Islet of Langerhans (tissue), 1 donor: ENCODE results near the gene LRRC28.

Experiments used
- FAIRE-seq: peaks from one replicate; lab custom pipeline; 2011; peaks lifted over from hg19 to GRCh38; lab: Jason Lieb, UNC

LRRC28 gene

DNA sequence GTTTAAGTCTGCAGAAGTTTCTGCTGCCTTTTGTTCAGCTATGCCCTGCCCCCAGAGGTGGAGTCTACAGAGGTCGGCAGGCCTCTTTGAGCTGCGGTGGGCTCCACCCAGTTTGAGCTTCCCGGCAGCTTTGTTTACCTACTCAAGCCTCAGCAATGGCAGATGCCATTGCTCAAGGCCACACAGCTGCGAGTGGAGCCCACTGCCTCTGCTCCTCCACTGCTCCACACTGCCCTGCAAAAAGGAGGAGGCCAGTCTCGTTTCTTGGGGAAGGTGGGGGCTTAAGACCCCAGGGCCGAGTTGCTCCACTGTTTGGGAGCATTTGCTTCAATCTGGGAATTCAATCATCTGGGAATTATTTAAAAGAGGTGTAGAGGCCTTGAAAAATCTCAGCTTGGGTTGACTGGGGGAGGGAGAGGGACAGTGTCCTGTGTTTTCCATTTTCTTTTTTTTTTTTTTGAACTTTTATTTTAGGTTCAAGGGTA lies 169.9 kb downstream of the LRRC28 start:
- no peak for FAIRE-seq

DNA sequence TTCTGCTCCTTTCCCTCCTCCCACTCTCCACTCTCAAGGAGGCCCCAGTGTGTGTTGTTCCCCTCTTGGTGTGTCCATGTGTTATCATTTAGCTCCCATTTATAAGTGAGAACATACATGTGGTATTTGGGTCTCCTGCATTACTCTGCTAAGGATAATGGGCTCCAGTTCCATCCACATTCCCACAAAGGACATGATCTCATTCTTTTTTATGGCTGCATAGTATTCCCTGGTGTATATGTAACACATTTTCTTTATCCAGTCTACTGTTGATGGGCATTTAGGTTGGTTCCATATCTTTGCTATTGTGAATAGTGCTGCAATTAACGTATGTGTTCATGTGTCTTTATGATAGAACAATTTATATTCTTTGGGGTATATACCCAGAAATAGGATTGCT lies 170.5 kb downstream of the LRRC28 start:
- no peak for FAIRE-seq

DNA sequence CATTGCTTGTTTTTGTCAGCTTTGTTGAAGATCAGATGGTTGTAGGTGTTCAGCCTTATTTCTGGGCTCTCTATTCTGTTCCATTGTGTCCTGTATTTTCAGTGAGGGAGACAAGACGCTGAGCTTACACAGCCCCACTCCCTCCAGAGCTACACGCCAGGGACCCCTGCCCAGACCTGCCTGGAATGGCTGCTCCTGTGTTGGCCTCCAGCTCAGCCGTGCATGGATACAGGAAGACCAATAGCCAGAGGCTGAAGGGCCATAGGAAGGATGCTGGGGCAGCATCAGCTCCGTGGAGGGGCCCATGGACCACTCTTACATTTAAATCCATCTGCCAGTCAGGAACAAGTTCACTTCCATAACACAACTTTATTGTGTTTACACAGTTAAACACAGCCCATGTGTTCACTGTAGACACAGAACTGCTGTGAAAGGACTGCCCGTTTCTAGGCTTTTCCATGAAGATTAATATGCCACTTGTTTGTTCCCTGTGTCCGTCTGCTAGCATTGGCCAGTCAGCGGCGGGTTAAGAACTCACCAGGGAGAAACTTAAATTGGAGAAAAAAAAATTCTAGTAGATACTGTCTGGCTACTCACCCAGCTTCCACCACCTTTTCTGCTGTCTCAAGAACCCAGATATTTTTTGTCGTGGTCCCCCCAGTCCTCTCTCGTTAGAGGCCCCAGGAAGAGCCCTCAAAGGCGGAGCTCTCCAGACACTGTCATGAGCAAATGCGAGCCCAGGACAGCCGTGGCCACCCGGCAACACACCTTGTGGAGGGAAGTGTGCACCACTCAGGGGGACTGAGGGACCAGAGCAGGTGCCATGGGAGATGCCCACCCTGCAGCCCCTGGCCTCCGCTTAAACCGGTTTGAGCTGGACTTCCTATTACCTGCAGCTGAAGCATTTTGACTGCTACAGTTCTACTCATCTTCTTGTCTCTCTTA lies 172.2 kb downstream of the LRRC28 start:
- no peak for FAIRE-seq

GRCh38 chr15:99424131-99424571 lies 172.9 kb downstream of the LRRC28 start:
- FAIRE-seq: no peak

GRCh38 chr15:99424978-99425656 lies 173.8 kb downstream of the LRRC28 start:
- no peak for FAIRE-seq

DNA sequence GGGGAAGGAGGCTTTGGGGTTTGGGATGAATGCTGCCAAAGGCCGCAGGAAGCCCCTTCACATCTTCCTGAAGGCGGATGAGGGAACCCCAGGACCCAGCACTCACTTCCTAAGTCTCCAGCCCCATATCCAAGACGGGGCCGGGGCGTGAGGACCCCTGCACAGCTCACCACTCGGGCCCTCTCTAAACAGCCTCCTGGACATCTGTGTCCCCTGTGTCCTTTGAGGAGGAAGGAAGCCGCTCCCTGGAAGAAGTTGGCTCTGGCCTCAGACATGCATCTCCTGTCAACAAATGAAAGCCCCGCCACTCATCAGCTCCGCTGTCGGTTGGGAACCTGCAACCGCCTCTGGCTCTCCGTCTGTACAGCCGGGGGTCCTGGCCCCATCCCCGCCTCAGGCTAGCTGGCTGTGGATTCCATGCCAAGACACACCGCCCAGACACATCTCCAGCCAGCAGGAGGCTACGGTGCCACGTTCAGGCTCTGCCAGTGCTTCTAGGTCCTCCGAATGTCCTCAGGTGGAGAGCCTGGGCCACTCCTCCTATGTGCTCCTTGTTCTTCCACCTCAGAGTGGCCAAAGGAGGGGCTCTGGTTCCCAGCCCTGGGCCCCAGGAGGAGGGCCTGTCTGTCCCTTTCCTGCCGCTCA lies 174.5 kb downstream of the LRRC28 start:
- FAIRE-seq: no peak

DNA sequence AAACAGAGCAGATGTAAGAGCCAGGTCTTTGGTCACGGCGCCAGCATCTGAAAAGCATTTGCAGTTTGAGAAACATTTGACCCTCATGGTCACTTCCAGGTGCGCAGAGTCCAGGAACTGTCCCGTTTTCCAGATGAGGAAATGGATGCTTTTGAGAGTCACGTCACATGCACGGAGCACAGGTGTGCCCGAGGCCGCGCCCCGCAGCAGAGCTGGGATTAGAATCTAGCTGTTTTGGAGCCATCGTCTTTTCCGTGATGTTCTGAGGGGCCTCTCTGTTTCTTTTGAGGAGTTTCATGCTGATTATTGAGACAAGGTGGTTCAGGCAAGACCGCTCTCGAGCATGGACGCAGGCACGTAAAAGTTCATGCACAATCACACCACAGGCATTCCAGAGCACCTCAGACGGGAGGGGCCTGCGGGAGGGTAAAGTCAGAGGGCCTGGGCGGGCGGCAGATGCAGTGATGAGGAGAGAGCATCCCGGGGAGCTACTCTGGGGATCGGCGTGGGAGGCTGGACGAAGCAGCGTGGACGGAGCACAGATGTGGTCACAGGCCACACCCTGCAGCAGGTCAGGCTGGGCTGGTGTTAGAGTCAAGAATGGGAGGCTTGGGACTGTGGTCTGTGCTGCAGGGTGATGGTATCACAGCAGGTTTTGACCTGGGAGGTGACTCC lies 175.3 kb downstream of the LRRC28 start:
- no peak for FAIRE-seq

- FAIRE-seq: no peak
Measured at GRCh38 chr15:99427210-99427609, 175.9 kb downstream of the LRRC28 start.

- FAIRE-seq: no peak
Measured at GRCh38 chr15:99427668-99428361, 176.5 kb downstream of the LRRC28 start.

GRCh38 chr15:99429681-99430081 lies 178.4 kb downstream of the LRRC28 start:
- no peak for FAIRE-seq

- no peak for FAIRE-seq
Measured at GRCh38 chr15:99430881-99431401, 179.7 kb downstream of the LRRC28 start.

DNA sequence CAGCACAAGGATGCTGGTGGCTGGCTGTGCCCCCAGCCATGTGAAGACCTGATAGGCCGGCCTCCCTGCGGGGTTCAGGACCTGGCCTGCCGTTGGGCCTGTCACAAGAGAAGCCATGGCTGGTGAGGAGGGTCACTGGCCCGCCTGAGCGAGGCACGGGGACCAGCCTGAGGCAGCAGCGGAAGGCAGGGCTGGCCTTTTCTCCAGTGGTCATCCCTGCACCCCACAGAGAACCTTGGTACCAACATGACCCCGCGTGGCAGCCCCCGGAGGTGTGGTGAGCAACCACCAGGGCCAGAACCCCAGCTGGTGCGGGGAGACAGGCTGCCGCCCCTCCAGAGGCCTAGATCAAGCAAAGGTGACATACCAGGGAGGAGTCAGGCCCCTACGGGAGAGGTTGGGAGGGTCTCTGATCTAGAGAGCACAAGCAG lies 180.4 kb downstream of the LRRC28 start:
- no peak for FAIRE-seq

DNA sequence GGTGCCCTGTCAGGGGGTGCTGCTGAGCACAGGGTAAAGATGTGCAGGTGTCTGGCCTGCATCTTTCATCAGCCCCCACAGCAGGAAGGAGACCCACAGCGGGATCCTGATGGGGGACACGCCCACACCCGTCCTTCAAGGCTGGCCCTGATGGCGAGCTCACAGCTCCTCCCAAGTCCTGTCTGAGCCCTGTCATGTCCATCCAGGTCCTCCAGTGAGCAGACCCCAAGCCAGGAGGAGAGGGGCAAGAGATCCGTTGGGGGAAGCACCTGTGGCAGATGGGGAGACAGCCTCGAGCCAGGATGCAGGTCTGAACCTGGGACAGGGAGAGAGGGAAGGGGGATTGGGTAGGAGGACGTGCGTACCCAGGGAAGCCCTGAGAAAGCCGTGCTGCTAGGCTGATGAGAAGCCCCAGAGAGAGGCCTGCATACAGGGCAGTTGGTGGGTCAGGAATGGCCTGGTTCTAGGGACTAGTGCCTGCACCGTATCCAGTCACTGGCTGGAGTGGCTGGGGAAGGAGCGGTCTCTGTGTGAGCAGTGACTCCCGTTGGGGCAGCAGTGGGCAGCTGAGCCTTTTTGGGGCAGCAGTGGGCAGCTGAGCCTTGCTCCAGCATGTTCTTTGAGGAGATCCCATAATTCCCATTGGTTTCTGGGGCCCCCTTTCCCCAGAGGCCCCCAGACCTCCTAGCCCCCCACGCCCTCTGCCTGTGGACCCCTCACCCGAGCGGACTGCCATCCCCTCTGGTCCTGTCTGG lies 181.2 kb downstream of the LRRC28 start:
- no peak for FAIRE-seq

- FAIRE-seq: no peak
Measured at GRCh38 chr15:99433026-99433756, 181.9 kb downstream of the LRRC28 start.

GRCh38 chr15:99433757-99434450 lies 182.6 kb downstream of the LRRC28 start:
- FAIRE-seq: no peak

DNA sequence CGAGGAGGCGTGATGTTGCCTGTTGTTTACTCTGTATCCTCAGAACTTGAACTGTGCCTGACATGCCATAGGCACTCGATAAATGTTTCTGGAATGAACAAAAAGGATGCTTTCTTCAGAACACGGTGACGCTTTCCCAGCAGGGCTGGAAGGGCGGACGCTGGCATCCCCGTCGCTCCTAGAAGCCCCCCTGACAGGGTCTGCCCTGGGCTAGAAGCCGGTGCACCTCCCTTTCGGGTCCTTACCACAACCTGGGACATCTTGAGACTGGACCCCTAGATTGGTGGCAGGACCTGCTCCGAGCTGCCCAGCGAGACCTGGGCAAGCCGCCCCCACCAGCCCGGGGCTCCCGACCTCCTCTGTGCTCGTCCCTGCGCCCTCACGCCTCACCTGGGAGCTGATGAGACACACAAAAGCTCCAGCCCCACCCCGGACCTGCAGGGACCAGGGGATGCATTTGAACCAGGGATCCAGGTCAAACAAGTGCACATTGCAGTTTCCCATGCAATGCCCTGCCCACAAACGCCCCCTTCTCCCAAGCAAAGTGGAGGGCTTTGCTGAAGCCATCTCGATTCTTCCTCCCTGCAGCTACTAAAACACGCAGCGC lies 183.3 kb downstream of the LRRC28 start:
- no peak for FAIRE-seq

GRCh38 chr15:99435113-99435695 lies 183.9 kb downstream of the LRRC28 start:
- no peak for FAIRE-seq

- no peak for FAIRE-seq
Measured at GRCh38 chr15:99435877-99436541, 184.7 kb downstream of the LRRC28 start.
